ENCODE results near the gene HOXD10.

GRCh38 chr2:176093898-176094249, 22.7 kb upstream of the HOXD10 start:
- TF ChIP-seq CTCF (IDR thresholded peaks at IDR 0.05) (no peak), POLR2A (IDR thresholded peaks at IDR 0.05) (no peak)

Data from suprapubic skin (tissue), 3 donors.